Memory B cell (primary cell): Measurements from ENCODE around the gene NINJ1.
"Not testable (repeated sequence)": the region's sequence is repeated elsewhere in the genome, so short reads cannot be mapped to it uniquely, and the experiment has no call there.

Experiments
- ATAC-seq: fragments of 150-1000 bp; cut with Tn5 transposase; 2 replicates; pipeline ENCODE4 v1.10.0; 2021; ENCODE audit warnings: low read depth, mild to moderate bottlenecking, moderate library complexity
- DNase-seq, 2 donors: peaks; one replicate each; pipeline ENCODE4 v3.0.0; 2022; ENCODE audit warnings: low spot score in 2 of 2
- H3K27ac Mint-ChIP-seq: one replicate; pipeline ENCODE4 v1.8.0; 2022; ENCODE audit warnings: mild to moderate bottlenecking, moderate library complexity, mixed read lengths
- H3K27me3 Mint-ChIP-seq: one replicate; pipeline ENCODE4 v1.8.0; 2022; ENCODE audit warnings: mixed read lengths
- H3K36me3 Mint-ChIP-seq: one replicate; pipeline ENCODE4 v1.8.0; 2022; ENCODE audit warnings: mild to moderate bottlenecking, mixed read lengths
- H3K4me1 Mint-ChIP-seq: one replicate; pipeline ENCODE4 v1.8.0; 2022; ENCODE audit warnings: mixed read lengths
- H3K4me3 Mint-ChIP-seq: one replicate; pipeline ENCODE4 v1.8.0; 2022; ENCODE audit warnings: mild to moderate bottlenecking, moderate library complexity, mixed read lengths
- H3K9me3 Mint-ChIP-seq: one replicate; pipeline ENCODE4 v1.8.0; 2022; ENCODE audit warnings: mixed read lengths

NINJ1 gene

GRCh38 chr9:93114984-93115335, 19.1 kb downstream of the NINJ1 start:
- Mint-ChIP-seq H3K4me3 (no peak overlapping the region), H3K27ac (peak overlapping the region; percentile 11), H3K4me1 (peaks cover 21% of the 10 kb centered on the region), H3K27me3 (no peaks in the 10 kb centered on the region), H3K9me3 (no peaks in the 10 kb centered on the region), H3K36me3 (peaks cover 4% of the 10 kb centered on the region)
- no peak for DNase-seq
- ATAC-seq = no peak

GRCh38 chr9:93114169-93114983, 19.7 kb downstream of the NINJ1 start:
- DNase-seq (no peak), ATAC-seq (no peak)
- Mint-ChIP-seq H3K27me3 (no peaks in the 10 kb centered on the region), H3K36me3 (peaks cover 4% of the 10 kb centered on the region), H3K27ac (peak overlapping the region; percentile 11), H3K4me3 (no peak overlapping the region), H3K9me3 (no peaks in the 10 kb centered on the region), H3K4me1 (peaks cover 15% of the 10 kb centered on the region)

- H3K27ac Mint-ChIP-seq = no peak overlapping the region
- no peaks in the 10 kb centered on the region for H3K9me3 Mint-ChIP-seq
- DNase-seq (no peak), ATAC-seq (no peak)
- H3K4me1 Mint-ChIP-seq = peaks cover 14% of the 10 kb centered on the region
- H3K36me3 Mint-ChIP-seq = peaks cover 8% of the 10 kb centered on the region
- H3K27me3 Mint-ChIP-seq = no peaks in the 10 kb centered on the region
- no peak overlapping the region for H3K4me3 Mint-ChIP-seq
These were observed 21.1 kb downstream of the NINJ1 start for GRCh38 chr9:93112864-93113389.

- Mint-ChIP-seq H3K27ac (no peak overlapping the region), H3K4me1 (peaks cover 16% of the 10 kb centered on the region), H3K36me3 (peaks cover 10% of the 10 kb centered on the region), H3K27me3 (no peaks in the 10 kb centered on the region), H3K9me3 (no peaks in the 10 kb centered on the region), H3K4me3 (no peak overlapping the region)
- DNase-seq (no peak), ATAC-seq (no peak)
These were observed 21.8 kb downstream of the NINJ1 start for GRCh38 chr9:93112116-93112863.

- no peak for ATAC-seq
- DNase-seq = no peak
These were observed 22.5 kb downstream of the NINJ1 start for GRCh38 chr9:93111371-93112115.

GRCh38 chr9:93111001-93111370, 23.1 kb downstream of the NINJ1 start:
- no peak for DNase-seq
- Mint-ChIP-seq H3K9me3 (no peaks in the 10 kb centered on the region), H3K27ac (no peak overlapping the region), H3K36me3 (peaks cover 10% of the 10 kb centered on the region), H3K4me3 (no peak overlapping the region), H3K27me3 (no peaks in the 10 kb centered on the region), H3K4me1 (peaks cover 16% of the 10 kb centered on the region)
- no peak for ATAC-seq

More at GRCh38 chr9:93111371-93112115, 22.5 kb downstream of the NINJ1 start:
- Mint-ChIP-seq H3K36me3 (peaks cover 10% of the 10 kb centered on the region), H3K27me3 (no peaks in the 10 kb centered on the region), H3K4me1 (peaks cover 16% of the 10 kb centered on the region), H3K4me3 (no peak overlapping the region), H3K9me3 (no peaks in the 10 kb centered on the region), H3K27ac (no peak overlapping the region)

- Mint-ChIP-seq H3K36me3 (peaks cover 11% of the 10 kb centered on the region), H3K9me3 (peaks cover 2% of the 10 kb centered on the region), H3K27me3 (no peaks in the 10 kb centered on the region), H3K4me3 (no peak overlapping the region), H3K27ac (no peak overlapping the region), H3K4me1 (peaks cover 18% of the 10 kb centered on the region)
- ATAC-seq (no peak), DNase-seq (no peak)
These were observed 23.7 kb downstream of the NINJ1 start for GRCh38 chr9:93110311-93110855.

- H3K27me3 Mint-ChIP-seq = no peaks in the 10 kb centered on the region
- H3K9me3 Mint-ChIP-seq = peaks cover 3% of the 10 kb centered on the region
- DNase-seq = no peak
- peaks cover 12% of the 10 kb centered on the region for H3K4me1 Mint-ChIP-seq
- peaks cover 22% of the 10 kb centered on the region for H3K36me3 Mint-ChIP-seq
- H3K4me3 Mint-ChIP-seq = no peak overlapping the region
- peak; percentile 26 for ATAC-seq
- no peak overlapping the region for H3K27ac Mint-ChIP-seq
These were observed 25.6 kb downstream of the NINJ1 start for GRCh38 chr9:93108291-93109041.

- Mint-ChIP-seq H3K27ac (no peak overlapping the region), H3K36me3 (peaks cover 24% of the 10 kb centered on the region), H3K4me3 (no peak overlapping the region), H3K9me3 (peaks cover 3% of the 10 kb centered on the region), H3K4me1 (peaks cover 12% of the 10 kb centered on the region), H3K27me3 (no peaks in the 10 kb centered on the region)
- ATAC-seq = no peak
- DNase-seq = no peak
These were observed 26.3 kb downstream of the NINJ1 start for GRCh38 chr9:93107825-93108161.

- no peak for DNase-seq
- H3K27ac Mint-ChIP-seq = no peak overlapping the region
- peaks cover 12% of the 10 kb centered on the region for H3K4me1 Mint-ChIP-seq
These were observed 26.8 kb downstream of the NINJ1 start for GRCh38 chr9:93107151-93107824.

GRCh38 chr9:93105620-93106019, 28.4 kb downstream of the NINJ1 start:
- ATAC-seq = no peak
- H3K9me3 Mint-ChIP-seq = peaks cover 3% of the 10 kb centered on the region
- H3K4me3 Mint-ChIP-seq = peak overlapping the region; percentile 49
- H3K27me3 Mint-ChIP-seq = no peaks in the 10 kb centered on the region
- no peak for DNase-seq
- H3K27ac Mint-ChIP-seq = no peak overlapping the region
- peaks cover 10% of the 10 kb centered on the region for H3K4me1 Mint-ChIP-seq
- H3K36me3 Mint-ChIP-seq = peaks cover 21% of the 10 kb centered on the region

More at GRCh38 chr9:93107151-93107824, 26.8 kb downstream of the NINJ1 start:
- ATAC-seq = no peak
- Mint-ChIP-seq H3K27me3 (no peaks in the 10 kb centered on the region), H3K36me3 (peaks cover 24% of the 10 kb centered on the region), H3K4me3 (no peak overlapping the region), H3K9me3 (peaks cover 3% of the 10 kb centered on the region)

- H3K4me3 Mint-ChIP-seq, H3K27ac Mint-ChIP-seq, DNase-seq, H3K27me3 Mint-ChIP-seq, H3K9me3 Mint-ChIP-seq, ATAC-seq: not testable (repeated sequence)
- peaks cover 16% of the 10 kb centered on the region for H3K36me3 Mint-ChIP-seq
- H3K4me1 Mint-ChIP-seq = peaks cover 19% of the 10 kb centered on the region
These were observed 33.0 kb downstream of the NINJ1 start for GRCh38 chr9:93101086-93101485.

- Mint-ChIP-seq H3K9me3 (peaks cover 1% of the 10 kb centered on the region), H3K4me3 (no peak overlapping the region), H3K27me3 (no peaks in the 10 kb centered on the region), H3K27ac (no peak overlapping the region), H3K4me1 (peaks cover 17% of the 10 kb centered on the region), H3K36me3 (peaks cover 15% of the 10 kb centered on the region)
- ATAC-seq (no peak), DNase-seq (no peak)
These were observed 33.8 kb downstream of the NINJ1 start for GRCh38 chr9:93100276-93100636.
